ENCODE results near the gene PLD5.
"Not testable (repeated sequence)": the region's sequence is repeated elsewhere in the genome, so short reads cannot be mapped to it uniquely, and the experiment has no call there.

GRCh38 chr1:242179767-242180166, 344.7 kb downstream of the PLD5 start:
- TF ChIP-seq CTCF, POLR2A (IDR thresholded peaks at IDR 0.05): not testable (repeated sequence)

All from body of pancreas (tissue), 4 donors.